Endometrium (tissue), 2 donors: Measurements from ENCODE around the gene TOX3.
A peak's percentile ranks its signal among the peaks of the same experiment; 100 is the strongest.

Experiments used
- FAIRE-seq: peaks from 2 replicates; lab custom pipeline; 2012; peaks lifted over from hg19 to GRCh38; lab: Jason Lieb, UNC
- donor health status: control.
- donor health status: control.

Gene TOX3

DNA sequence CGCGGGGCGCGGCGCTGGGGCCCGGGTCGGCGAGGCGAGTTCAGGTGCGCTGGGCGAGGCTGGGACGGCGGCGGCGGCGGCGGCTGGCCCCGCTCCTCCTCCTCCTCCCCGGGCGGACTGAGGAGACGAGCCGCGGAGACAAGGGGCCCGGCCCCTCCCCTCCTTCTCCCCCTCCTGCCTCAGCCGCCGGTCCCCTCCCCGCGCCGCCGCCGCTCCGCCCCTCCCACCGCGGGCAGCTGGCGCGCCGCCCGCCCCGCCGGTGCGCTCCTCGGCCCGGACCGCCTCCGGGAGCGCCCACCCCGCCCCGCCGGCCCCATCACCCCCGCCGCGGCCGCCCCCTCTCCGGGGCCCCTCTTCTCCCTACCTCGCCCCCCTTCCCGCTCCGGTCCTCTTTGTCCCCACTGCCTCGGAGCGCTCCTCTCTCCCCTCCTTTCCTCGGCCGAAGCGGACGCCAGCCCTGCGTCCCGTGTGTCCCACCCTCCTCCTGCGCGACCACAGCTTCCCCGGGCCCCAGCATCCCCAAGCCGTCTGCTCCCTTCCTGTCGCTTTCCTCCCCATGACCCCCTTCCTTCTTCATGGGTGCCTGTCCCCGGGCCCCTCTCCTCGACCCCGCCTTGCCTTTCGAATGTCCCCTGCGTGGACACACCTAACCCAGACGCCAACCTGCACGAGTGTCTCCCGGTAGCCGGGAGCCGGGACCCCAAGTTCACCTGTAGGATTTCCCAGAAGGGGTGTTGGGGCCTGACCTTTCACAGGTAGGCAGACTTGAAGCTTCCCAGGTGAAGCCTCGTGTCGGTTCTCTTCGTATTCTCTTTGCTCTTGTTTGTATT is at the start of gene TOX3:
TSS of gene TOX3 (minus strand) at position 140 of the 830 bp plus-strand sequence. CDS start 420 bp downstream, outside the sequence.
- no peak for FAIRE-seq

DNA sequence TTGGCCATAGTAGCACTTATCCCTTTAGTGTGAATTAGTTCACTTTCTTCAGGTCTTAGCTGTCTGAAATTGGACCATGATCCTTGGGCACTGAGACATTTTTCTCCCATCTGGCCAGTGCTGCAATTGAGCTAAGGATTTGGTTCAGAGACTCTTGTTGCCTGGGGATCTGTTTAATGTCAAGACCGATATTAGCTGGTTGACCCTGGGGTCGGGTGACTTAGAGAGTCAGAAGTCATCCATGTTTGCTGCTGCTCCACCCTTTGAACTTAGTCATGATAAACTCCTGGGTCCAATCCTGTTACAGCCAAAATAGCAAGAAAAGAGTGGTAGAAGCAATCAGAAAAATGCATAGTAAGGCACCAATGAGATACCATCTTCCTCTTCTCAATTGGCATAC is 45.8 kb upstream of the TOX3 start:
- no peak for FAIRE-seq

DNA sequence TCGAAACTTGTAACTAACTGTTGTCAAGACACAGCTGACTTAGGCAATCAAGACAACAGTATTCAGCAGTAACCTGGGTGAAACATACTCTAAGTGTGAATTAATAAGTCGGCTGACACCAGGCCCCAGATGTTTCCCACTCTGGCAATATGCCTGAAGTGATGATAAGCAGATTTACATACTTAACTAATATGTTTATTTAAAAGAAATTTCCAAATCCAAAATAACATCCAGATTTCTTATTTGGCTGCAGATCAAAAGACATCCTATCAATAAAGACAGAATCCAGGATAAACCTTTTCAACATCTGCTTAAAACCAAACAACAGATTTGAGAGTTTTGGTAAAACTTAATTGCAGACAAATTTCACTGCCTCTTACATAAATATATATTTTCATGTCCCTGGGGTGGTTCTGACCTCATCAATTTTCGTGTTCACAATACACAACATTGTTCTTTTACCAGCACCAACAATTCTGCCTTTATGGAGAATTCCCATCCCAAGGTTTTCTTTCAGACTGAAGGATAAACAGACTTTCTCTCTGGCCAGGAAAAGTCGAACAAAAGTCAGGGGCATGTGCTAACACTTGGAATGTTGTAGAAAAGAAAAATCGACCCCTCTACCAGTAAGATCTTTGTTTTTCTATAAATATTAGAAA is 45.1 kb upstream of the TOX3 start:
- peak; percentile 98 for FAIRE-seq

DNA sequence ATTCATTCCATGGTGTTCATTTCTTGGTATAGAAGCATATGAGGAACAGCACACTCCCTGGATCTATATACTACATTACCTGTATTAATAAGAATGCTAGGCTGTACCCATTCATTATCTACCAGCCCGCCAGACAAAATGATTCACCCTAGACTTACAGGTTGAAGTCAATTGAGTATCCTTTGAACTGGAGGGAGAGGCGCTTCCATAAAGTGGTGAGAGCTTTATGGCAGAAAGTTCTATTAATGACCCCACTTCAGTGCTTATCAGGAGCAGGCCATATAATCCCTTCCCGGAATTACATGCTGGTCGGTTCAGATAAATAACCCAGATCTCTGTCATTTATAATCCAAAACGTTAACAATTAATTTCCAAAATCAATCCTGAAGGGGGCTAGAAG is 44.5 kb upstream of the TOX3 start:
- no peak for FAIRE-seq

DNA sequence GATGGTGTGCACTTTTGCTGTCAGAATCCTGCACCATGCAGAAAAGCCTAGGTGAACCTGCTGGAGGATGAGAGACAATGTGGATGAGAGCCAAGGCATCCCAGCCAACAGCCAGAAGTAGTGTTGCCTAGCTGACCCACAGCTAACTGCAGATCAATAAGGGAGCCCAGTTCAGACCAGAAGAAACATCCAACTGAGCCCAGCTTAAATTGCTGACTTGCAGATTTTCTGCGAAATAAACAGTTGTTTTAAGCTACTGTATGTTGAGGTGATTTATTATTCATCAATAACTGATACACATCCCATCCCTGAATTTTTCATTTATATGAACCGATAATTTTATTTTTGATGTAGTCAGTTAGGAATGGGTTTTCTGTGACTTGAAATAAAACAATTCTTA is 39.2 kb upstream of the TOX3 start:
- FAIRE-seq: no peak

DNA sequence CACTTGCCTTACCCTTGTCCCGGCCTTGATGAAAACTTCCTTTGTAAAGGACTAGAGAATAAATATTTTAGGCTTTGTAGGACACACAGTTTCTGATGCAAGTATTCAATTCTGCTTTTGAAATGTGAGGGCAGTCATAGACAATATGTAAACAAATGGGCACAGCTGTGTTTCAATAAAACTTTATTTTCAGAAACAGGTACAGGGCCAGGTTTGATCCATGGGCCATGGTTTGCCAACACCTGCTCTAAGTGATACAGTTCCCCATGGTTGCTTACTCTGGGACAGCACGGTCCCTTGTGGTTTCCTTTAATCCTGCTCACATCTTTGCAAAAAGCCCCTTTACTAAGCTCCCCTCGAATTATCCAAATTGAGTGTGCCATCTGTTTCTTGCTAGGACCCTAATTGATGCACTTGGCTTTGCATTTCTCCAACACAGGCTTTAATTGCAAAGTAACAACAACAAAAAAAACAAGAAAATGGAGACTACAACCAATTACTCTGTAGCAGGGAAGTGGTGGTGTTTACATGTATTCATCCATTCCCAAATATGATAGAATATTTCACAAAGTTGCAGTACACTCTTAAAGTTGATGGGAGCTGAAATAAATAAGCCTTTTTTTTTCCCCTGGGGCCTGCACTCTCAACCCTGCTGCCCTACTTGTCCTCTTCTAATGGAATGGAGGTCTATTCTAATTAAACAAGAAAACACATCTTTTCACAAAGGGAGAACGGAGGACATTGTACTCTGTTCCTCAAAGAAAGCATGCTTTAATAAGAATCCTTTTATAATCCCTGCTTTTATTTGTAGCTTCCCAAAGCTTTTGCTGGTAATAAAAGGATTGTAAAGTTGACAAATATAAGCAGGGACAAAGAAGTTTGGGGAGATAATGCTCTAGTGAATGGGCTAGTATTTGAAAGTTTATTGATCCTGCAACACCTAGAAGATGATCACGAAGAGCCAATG is 37.7 kb upstream of the TOX3 start:
- no peak for FAIRE-seq

DNA sequence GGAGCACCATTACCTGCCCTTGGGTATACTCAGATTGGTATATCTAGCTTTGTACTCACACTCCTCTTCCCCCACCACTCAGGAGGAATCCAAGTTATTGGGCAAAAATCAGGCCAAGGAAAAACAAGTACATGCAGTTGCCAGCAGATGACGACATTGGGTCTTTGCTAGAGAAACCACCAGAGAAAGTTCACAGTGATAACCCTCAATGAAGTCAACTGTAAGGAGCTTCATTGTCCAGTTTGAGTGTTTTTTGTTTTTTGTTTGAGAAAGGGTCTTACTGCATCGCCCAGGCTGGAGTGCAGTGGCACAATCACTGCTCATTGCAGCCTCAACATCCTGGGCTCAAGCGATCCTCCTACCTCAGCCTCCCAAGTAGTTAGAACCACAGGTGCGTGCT is 34.6 kb upstream of the TOX3 start:
- FAIRE-seq: no peak

DNA sequence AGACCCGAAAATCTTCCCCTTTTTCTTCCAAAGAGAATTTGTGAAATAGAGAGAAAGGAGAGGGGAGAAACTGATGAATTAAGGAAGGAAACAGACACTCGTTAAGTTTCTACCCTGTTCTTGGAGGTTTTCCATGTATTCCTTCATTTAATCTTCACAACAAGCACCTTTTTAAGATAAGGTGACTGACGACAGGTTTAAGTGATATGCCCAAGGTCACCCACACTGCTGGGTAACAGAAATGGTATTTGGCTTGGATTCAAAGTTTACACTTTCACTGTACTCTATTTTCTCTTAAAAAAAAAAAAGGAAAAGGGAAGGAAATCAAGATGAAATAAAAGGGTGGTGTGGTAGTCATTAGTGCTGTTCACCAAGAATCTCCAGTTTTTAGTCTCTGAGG is 33.5 kb upstream of the TOX3 start:
- no peak for FAIRE-seq

DNA sequence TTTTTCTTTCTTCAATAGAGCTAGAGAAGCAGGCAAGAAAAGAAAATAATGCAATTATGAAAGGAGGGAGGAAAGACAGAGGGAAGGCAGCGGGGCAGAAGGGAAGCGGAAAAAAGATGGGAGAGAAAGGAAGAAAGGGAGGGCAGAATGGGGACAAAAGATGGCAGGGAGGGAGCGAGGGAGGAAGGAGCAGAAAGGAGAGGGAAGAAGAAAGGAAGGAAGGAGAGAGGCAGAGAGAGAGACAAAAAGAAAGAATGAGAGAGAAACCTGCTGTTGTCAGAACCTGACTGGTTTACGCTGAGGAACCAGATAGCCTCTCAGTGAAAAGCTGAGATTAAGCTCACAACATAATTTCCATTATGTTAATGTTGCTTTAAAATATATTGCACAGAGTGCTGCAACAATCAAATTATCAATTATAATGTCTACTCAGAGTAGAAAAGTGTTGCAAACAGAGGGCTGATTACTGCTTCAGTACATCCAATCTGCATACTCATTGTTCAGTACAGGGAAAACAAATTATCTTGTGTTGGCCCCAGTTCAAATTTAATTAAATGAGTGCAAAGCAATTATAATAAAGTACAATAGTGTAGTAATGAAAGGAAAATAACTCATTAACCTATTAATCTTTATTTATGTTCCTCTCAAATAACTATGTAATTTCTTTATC is 32.0 kb upstream of the TOX3 start:
- FAIRE-seq: no peak

DNA sequence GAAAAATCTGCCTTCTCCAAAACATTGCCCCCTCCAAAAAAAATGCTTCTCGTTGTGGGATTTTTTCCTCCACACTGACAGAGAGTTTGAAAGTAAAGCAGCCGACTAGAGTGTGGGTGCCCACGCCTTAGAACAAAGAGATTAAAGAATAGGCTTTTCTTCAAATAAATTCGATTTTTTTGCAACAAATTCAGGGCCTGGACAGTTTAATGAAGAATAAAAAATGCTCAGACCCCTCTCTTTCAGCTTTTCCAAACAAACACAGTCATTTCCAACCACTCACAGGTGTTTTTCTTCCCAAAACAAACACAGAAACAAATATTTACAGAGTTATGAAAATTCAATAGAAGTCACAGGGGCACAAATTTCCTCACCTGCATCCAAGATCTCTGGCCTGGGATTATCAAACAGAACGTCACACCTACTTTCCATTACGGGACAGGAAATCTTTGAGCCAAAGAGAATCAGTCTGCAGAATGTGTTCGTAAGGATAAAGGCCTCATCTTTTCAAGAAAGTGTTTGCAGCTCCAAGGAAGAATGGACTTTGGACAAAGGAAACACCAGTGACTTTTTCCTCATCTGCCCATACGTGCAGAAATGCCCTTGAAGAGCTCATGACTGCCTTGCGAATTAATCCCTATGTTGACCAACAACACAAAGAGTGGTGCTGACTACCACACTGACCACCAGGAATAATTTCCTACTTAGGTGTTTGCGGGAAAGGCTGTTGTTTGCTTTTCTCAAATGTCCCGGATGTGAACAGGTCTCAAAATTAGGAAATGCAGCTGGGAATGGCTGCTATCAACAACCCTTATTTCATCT is 31.3 kb upstream of the TOX3 start:
- no peak for FAIRE-seq

DNA sequence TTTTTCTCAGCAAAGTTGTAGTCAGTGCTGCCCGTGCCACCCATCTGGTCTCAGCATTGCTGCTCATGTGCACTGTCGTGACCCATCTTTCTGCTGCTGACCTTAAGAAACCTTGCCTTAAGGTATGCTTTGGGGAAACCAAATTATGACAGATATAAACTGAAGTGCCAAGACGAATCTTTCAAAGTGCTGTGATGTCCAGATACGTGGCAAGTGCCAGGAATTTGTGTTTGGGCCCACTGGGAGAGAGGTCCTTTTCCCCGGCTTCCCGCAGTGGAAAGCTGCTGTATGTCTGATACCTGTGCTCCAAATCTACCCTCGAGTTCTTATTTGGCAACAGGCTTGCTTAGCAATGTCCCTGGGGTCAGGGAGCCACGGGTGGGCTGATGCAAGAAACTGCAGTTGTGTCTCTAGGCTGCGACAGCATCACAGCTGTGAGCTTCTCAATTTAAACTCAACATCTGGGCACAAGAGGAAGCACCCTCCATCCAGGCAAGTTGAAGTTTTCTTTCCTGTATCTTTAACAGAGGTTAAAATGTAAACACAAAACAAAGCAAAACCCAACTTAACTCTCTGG is 30.3 kb upstream of the TOX3 start:
- FAIRE-seq: no peak

DNA sequence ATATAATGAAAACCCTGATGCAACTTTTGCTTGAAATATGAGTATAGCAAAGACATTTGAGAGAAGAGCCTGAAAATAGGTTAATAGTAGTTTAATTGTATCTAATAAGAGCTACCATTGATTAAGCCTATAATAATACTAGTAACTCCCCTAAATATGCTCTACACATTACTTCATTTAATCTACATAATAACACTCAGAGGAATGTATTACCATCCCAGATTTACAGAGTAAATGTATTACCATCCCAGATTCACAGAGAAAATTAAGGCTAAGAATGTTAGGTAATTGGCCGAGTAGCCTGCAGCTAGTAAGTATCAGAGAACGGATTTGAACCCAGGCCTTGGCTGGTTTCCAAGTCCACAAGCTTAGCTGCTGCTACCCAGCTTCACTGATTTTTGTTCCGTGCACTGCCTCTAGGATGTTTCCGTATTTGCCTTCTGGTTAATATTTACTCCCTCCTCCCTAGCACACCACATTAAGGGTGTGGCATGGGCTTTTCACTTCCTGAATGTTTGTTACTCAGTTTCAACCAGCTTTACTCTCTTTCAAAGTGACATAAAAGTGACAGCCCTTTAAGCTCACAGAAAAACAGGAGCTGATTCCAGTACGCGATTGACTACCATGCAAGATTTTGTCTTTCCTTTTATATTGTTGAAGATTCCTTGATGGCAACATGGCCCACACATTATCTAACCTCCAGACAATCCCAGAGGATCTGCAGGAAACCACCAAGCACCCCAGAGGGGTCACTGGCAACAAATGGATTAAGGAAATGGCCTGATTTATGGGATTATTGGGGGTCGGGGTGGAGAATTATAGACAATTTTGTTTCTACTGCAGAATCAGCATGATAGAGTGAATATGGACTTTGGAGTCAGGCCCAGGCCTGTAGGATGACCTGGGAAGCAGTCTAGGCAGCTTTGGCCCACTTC is 26.7 kb upstream of the TOX3 start:
- FAIRE-seq: no peak

DNA sequence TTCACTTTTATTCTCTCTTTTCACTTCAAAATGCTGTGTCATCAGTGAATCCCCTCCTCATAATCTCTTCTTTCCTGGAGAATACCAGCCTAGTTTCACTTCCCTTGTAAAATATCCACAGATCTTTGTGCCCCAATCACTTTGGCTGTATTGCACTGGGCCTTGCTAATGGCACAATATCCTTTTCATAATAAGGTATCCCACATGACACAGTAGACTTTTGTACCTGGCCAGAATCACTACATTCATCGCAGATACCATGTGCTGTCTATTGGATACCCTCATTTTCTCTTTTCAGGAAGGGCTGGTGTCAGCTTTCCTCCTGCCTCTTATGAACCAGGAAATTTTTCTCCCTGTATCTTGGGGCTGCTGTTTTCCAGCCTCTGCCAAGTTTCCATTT is 25.7 kb upstream of the TOX3 start:
- FAIRE-seq: no peak

DNA sequence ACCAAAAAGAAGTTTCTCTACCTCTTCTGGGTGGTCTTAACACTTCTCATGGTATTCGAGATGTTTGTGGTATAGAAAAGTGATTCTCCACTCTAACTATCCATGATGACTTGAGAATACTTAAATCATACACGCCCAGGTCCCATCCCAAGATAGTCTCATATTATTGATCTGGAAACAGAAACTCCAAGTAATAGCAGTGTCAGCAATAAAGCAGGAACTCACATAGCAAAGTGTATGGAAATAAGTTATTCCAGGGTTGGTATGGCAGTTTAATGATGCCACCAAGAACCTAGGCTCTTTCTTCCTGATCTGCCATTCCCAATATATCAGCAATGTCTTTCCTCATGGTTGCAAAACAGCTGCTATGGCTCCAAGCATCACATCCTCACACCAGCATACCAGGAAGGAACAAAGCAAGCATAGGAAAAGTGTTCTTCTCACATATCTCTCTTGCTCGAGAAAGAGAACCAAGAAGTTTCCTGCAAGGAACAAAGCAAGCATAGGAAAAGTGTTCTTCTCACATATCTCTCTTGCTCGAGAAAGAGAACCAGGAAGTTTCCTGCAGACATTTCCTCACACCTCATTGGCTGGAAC is 23.6 kb upstream of the TOX3 start:
- no peak for FAIRE-seq

DNA sequence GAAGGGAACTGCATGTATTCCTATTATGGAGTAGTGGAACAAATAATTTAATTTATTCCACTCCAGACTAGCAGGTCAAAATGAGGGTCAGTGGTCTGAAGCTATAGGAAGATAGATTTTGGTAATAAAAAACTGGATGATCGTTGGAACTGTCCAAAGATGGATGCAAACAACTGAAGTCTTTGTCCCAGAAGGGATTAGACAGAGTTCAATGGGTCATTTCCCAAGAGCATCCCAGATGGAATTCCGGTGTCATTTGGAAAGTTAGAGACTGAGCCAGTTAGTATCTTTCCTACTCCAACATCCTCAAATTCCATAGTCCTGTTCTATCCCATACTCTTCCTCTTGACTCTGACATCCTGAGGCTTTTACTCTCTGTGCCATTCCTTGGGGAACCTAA is 22.8 kb upstream of the TOX3 start:
- no peak for FAIRE-seq

DNA sequence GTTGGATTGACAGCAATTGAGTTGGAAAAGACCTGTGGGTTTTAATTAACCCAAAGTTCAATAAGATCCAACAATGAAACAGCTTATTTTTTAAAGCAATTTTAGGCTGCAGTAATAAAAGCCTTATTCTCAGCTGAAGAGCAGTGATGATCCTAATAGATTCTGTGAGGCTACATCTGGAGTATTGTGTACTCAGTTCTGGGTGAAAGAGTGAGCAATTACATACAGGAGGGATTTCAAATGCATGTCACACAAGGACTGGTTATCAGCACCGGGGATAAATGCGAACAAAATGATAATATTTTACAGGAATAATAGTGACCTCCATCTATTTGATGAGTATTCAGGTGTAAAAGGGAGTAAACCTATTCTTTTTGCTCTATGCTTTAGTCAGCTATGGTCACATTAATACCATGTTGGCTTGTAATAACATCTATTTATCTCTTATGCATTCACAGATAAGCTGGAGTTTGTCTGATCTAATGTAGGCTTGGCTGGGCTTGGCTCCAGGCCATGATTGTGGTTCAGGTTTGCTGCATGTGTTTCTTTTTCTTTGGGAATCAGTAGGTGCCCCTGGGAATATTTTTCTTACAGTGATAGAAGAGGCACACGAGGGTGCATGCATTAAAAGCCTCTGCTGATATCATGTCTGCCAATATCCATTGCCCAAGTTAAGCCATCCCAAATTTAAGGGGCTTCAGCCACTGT is 22.2 kb upstream of the TOX3 start:
- no peak for FAIRE-seq

DNA sequence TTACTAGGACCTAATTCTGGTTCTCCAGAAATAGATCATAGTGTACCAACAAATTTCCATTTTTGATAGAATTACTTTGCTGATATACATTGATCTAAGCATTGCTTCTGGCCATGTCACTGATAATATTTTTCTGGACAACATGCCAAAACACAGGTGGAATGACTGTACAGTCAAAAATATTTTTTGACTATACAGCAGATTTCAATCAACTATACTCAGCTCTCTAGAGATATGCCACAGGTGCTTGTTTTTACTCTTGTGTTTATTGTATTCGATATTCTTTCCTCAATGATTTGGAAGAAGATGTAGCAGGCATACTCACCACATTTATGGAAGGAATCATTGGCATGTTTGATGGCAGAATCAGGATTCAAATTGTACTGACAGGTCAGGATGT is 21.6 kb upstream of the TOX3 start:
- FAIRE-seq: no peak

DNA sequence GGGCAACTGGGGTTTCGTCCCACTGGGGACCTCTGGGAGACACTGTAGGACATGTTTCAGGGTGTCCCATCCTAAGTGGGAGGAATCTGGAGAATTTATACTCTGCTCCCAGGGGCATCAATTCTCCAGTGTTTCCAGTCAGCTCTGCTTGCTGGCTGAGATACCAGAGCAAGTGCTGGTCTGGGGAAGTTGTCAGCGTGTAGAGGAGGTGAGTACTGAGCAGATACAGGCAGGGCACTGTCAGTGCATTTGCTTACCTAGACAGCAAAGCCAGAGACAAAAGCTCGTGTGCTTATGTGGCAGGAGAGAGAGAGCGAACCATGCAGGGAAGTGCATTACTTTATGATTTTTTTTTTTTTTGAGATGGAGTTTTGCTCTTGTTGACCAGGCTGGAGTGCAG is 20.2 kb upstream of the TOX3 start:
- FAIRE-seq: no peak
